T-helper 22 cell (primary cell): ENCODE data around the gene NUDCD3.
A peak's percentile ranks its signal among the peaks of the same experiment; 100 is the strongest.
"Not testable (repeated sequence)": the region's sequence is repeated elsewhere in the genome, so short reads cannot be mapped to it uniquely, and the experiment has no call there.

Source experiments
- DNase-seq: peaks from one replicate; pipeline ENCODE4 v3.0.0-alpha.2; 2020; ENCODE audit warnings: low read depth

NUDCD3 gene

GRCh38 chr7:44517175-44517574 is 26.7 kb upstream of the NUDCD3 start:
- DNase-seq = no peak

DNA sequence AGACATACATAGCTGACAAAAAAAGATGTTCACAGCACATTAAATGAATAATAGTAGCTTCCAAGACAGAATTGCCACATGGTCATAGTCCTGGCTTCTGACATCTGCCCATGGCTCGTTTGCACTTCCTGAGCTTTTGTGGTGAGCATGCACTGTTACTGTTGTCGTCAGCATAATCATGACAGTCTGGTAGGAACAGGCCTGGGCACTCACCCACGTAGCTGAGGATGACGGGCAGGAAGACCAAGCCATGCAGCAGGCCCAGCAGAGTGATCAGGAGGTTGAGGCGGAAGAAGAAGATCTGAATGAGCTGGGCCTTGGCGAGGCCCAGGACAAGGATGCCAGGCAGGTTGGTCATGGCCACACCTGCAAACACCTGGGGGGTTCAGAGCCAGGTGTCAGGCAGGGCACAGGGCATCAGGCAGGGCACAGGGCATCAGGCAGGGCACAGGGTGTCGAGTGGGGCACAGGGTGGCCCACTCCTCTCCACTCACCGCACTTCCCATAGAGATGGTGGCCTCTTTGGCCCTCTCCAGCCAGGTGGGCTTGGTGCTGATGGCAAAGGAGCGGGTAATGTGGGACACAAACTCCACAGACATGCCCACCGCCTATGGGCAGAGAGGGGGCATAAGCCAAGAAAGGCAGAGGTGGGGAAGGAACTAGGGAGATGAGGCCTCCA is 25.3 kb upstream of the NUDCD3 start:
- no peak for DNase-seq

- DNase-seq = no peak
Observed at GRCh38 chr7:44512736-44513135, 22.3 kb upstream of the NUDCD3 start.

DNA sequence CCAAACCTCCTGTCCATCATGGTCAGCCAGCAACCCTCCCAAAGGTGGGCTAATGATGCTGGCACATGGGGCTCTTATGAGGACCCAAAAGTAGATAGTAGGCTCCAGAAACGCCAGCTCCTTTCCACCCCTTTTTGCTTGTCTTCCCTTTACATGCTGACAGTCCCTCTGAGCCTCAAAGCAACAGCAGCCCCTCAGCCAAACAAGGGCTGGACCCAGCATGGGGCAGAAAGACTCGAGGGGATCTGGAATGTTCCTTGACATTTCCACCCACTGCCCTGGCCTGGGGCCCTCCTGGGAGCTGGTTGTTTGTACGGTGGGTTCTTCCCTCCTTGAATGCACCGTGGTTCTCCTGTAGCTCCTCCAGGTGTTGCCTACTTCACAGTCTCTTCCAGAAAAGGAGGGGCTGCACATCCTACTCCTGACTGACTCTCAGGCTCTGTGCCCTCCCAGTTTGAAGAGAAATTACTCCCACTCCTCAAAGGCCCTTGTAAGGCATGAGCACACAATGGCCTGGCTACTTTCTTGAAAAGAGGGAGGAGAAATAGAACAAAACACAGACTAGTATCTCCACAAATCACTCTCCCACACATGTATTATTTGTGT is 21.5 kb upstream of the NUDCD3 start:
- no peak for DNase-seq

DNA sequence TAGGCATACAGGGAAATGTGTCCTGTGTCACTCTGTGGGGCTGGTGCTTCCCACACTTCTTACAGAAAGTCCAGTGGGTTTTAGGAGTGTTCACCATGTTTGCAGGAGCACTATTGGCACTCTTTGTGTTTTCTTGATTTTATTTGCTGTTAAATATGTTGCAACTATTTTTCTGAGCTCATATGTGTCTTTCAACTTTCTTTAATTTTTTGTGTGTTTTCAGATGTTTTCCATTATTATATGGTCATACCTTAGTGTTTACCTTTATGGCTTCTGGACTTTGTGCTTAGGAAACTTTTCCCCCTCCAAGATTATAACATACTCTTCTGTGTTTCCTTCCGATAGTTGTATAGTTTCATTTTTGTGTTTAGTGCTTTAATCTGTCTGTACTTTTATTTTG is 20.8 kb upstream of the NUDCD3 start:
- DNase-seq = no peak

- DNase-seq = no peak
Observed at GRCh38 chr7:44508328-44509030, 18.0 kb upstream of the NUDCD3 start.

DNA sequence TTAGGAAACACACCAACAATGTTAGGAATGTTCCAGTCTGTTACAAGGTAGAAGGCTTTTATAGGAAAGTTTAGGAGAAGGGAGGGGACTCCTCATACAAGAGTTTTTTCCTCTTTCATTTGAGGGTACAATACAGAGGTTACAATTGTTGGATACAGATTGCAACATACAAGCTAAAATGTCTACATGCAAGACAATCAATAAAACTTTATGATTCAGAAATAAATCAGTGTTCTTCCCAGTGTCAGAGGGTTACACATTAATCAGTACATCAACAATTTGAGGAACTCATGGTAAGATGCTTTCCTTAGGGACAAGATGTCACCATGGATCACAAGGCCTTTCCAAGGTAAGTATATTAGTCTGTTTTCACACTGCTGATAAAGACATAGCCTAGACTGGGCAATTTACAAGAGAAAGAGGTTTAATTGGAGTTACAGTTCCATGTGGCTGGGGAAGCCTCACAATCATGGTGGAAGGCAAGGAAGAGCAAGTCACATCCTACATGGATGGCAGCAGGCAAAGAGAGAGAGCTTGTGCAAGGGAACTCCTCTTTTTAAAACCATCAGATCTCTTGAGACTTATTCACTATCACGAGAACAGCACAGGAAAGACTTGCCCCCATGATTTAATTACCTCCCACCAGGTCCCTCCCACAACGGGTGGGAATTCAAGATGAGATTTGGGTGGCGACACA is 16.3 kb upstream of the NUDCD3 start:
- not testable (repeated sequence) for DNase-seq

DNA sequence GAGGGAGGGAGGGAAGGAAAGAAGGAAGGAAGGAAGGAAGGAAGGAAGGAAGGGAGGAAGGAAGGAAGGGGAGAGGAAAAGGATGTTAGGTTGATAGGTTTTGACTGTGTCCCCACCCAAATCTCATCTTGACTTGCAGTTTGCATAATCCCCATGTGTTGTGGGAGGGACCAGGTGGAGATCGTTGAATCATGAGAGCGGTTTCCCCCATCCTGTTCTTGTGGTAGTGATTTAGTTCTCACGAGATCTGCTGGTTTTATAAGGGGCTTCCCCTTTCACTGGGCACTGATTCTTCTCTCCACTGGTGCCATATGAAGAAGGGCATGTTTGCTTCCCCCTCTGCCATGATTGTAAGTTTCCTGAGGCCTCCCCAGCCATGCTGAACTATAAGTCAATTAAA is 15.1 kb upstream of the NUDCD3 start:
- no peak for DNase-seq

GRCh38 chr7:44498230-44498954 is 7.9 kb upstream of the NUDCD3 start:
- no peak for DNase-seq

DNA sequence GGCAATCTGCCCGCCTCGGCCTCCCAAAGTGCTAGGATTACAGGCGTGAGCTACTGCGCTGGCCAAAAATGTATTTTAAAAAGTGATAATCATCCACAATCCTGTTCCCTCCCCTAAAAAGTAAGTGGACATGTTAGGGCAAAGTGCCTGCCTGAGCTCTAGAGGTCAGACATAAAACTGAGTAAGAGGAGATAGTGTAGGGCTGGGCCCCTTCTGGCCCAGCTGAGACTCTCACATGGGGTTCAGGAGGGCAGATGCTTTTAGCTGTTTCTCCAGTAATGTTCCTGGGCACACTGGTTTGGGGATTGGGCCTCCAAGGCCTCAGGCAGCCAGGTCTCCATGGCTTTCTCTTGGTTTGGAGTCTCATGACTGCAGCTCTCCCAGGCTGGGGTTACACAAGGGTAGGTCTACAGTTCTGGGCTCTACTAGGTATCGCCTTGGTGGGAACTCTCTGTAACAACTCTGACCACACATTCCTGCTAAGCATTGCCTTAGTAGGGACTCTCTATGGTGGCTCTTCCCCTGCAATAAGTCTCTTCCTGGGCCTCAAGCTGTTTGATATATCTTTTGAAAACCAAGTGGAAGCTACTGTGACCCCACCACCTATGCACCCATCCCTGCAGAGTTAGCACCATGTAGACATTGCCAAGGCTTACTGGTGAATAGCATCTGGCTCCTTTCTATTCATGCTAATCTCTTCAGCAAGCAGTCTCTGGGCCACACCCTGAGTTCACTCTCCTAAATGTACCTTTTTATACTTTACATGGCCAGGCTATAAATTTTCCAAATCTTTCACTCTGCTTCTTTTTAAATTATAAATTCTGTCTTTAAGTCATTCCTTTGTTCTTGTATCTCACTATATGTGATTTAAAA is 6.9 kb upstream of the NUDCD3 start:
- no peak for DNase-seq

DNA sequence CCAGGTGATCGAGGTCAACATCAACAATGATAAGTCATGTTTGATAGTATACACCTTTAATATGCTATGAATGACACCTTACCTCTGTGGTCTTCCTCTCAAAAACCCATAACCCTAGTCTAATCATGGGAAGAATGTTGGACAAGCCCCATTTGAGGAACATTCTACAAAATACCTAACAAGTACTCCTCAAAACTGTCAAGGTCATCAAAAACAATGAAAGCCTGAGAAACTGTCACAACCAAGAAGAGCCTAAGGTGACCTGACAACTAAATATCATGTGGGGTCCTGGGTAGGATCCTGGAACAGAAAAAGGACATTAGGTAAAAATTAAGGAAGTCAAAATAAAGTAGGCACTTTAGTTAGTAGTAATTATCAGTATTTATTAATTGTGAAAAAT is 5.9 kb upstream of the NUDCD3 start:
- DNase-seq = no peak

DNA sequence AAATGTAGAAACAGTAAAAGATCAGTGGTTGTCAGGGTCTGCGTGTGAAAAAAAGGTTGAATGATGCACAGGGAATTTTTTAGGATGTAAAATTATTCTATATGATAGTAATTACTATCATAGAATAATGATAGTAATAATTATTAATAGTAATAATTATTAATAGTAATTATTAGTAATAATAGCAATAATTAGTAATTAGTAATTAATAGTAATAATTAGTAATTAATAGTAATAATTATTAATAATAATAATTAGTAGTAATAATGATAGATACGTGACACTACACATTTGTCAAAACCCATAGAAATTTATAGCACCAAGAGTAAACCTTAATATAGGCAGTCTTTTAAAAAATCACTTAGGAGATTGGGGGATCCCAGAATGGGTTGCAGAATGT is 4.5 kb upstream of the NUDCD3 start:
- DNase-seq = no peak

DNA sequence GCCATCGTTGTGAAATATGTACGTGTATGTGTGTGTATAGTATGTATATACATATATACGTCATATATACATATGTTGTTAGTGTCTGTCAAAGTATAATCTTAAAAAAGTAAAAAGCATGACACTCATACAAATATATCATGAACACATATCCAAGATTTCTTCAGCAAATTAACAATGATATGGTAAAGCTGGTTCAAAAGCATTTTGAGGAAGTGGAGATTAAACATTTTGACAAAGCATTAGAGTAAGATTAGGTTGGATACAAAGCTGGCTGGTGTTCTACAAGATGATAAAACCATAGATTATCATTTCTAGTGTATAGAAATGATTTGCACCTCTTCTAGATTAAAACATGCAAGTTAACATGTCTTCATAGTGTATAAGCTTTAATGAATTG is 771 bp upstream of the NUDCD3 start:
- DNase-seq = no peak

- DNase-seq = peak; percentile 21
Observed at GRCh38 chr7:44489955-44490350, 505 bp downstream of the NUDCD3 start.

DNA sequence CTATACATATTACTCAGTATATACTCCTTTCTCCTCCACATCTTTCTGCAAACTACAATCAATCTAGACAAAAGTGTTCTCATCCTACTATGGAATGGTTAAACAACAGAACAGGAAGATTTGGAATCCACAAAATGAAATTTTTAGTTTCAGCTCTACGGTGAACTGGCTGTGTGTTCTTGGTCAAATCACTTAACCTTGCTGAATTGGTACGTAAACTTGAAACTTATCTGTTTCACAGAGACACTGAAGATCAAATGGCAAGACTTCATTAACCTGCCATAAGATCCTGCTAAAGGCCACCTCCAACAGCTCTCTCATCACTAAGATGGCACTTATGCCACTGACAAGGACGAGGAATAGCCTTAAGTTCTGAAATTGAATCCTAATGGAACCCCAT is 1.5 kb downstream of the NUDCD3 start:
- DNase-seq = no peak

- no peak for DNase-seq
Observed at GRCh38 chr7:44486693-44487092, 3.8 kb downstream of the NUDCD3 start.

DNA sequence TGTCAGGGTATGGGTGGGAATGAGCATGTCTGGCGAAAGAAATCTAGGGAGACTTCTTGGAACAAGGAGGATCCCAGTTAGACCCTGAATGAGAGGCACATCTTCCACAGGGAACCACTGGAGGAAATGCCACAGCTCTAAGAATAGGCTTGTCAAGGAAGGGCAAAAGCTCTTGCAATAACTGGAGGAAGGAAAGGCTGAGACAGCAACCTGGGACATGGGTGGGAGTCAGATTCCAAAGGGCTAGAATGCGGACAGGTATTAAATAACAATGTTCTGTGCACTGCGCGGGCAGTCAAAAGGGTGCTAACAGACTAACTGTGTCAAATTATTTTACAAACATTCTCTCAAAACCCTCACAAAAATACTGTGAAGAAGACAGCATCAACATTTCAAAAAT is 4.5 kb downstream of the NUDCD3 start:
- no peak for DNase-seq

DNA sequence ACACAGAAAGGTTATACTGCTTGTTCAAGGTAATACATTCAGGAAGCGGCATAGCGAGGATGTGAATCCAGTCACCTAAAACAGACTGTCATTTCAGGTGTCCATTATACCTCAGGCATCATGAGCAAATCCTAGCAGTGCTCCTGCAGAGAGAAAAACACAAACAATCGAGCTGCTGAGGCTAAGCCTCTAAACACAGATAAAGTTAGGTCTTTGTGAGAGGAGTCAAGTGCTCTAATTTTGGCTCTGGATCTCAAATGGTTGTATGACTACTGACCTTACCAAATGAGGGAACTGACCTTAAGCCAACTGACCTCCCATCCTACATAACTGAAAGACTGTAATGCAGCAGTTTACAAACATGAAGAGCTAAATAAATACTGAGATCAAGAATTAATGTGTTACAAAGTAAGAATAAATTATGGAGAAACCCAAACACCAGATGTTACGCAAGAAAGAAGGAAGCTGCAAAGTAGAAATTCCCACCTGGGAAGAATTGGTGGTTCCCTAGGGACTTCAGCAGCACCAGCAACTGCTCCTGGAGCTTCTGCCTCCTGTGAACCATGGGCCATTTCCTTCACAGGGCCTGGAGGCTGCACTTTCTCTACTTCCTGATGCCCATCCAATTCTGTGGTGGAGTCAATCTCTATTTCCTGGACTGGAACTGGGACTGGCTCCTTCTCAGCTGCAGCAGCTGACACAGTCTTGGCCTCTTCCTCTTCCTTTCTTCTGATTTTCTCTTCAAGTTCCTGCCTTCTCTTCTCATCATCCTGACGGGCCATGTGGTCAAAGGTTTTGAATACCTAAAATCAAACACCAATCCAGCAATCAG is 5.8 kb downstream of the NUDCD3 start:
- DNase-seq = no peak

- no peak for DNase-seq
Observed at GRCh38 chr7:44482502-44483485, 7.7 kb downstream of the NUDCD3 start.
